WTC11 (cell line): ENCODE measurements around the gene CNGA1.

Source experiments
- CREB1 ChIP-seq: sonication (generic); formaldehyde crosslinking; IDR thresholded peaks from 2 replicates; pipeline ENCODE4 v1.8.0; 2023; ENCODE audit warnings: mild to moderate bottlenecking, missing genetic modification reagents
- CTCF ChIP-seq: fragments of 200-600 bp; IDR thresholded peaks from 2 replicates; pipeline ENCODE4 v1.8.0; 2022; ENCODE audit warnings: antibody characterized with exemption
- IRF2 ChIP-seq: sonication (generic); formaldehyde crosslinking; IDR thresholded peaks from 2 replicates; pipeline ENCODE4 v1.8.0; 2022; ENCODE audit warnings: low read depth, missing genetic modification reagents, borderline replicate concordance
- KAT7 ChIP-seq: sonication (generic); formaldehyde crosslinking; IDR thresholded peaks from 2 replicates; pipeline ENCODE4 v1.8.1; 2023; ENCODE audit warnings: missing genetic modification reagents, mild to moderate bottlenecking, borderline replicate concordance
- NFYB ChIP-seq: sonication (generic); formaldehyde crosslinking; conservative IDR thresholded peaks from 2 replicates; pipeline ENCODE4 v1.8.0; 2022; ENCODE audit warnings: low read depth, missing genetic modification reagents
- USF1 ChIP-seq: sonication (generic); formaldehyde crosslinking; IDR thresholded peaks from 2 replicates; pipeline ENCODE4 v1.8.0; 2022; ENCODE audit warnings: mild to moderate bottlenecking, missing genetic modification reagents

- TF ChIP-seq CTCF (no peak), IRF2 (CRISPR knock-in tag) (no peak), CREB1 (CRISPR knock-in tag) (no peak), NFYB (CRISPR knock-in tag) (no peak), KAT7 (CRISPR knock-in tag) (no peak), USF1 (peak; percentile 56; the same call in 1 of the 2 replicates)
Observed at GRCh38 chr4:47914220-47914925, 102.1 kb downstream of the CNGA1 start, which contains the start of gene NFXL1.
